Fibroblast of skin of abdomen (primary cell): Measurements from ENCODE around the gene VWA3A. TPM values are rescaled to one million over a fixed set of nuclear protein-coding genes. Genes with fewer than 3 reads are reported as not detected.
"Not testable (repeated sequence)": the region's sequence is repeated elsewhere in the genome, so short reads cannot be mapped to it uniquely, and the experiment has no call there.

Source experiments
- DNase-seq: peaks from one replicate; pipeline ENCODE4 v3.0.0-alpha.2; 2013
- polyA plus RNA-seq, 2 experiments: library from polyadenylated mRNA; unstranded; fragments of 120-200 nt; gene quantifications; one replicate each; pipeline ENCODE4 v1.2.1, GENCODE V29; 2013; ENCODE audit not compliant: insufficient read length in 2 of 2

VWA3A gene
- polyA plus RNA-seq (2013, experiment 1 of 2; ENCODE audit: insufficient read length): not detected
- not detected for polyA plus RNA-seq (2013, experiment 2 of 2; ENCODE audit: insufficient read length)

GRCh38 chr16:22092143-22092933, at the start of gene VWA3A:
TSS of gene VWA3A (plus strand) at chr16:22092541. CDS start at chr16:22092638, 97 bp downstream.
- peak; percentile 44 for DNase-seq

GRCh38 chr16:22043882-22044281, 48.5 kb upstream of the VWA3A start:
- DNase-seq: not testable (repeated sequence)

- not testable (repeated sequence) for DNase-seq
These were observed 46.5 kb upstream of the VWA3A start for GRCh38 chr16:22045888-22046287.

- DNase-seq: no peak
These were observed 41.4 kb upstream of the VWA3A start for GRCh38 chr16:22050963-22051362.

DNA sequence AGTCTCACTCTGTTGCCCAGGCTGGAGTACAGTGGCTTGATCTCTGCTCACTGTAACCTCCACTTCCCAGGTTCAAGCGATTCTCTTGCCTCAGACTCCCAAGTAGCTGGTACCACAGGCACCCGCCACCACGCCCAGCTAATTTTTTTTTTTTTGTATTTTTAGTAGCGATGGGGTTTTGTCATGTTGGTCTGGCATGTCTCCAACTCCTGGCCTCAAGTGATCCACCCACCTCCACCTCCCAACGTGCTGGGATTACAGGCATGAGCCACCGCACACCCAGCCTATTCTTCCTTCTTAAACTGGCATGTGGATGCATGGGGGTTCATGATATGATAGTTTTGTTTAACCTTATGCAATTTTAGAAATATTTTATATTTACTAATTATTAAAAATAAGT, 39.4 kb upstream of the VWA3A start:
- no peak for DNase-seq

GRCh38 chr16:22053921-22054341, 38.4 kb upstream of the VWA3A start:
- no peak for DNase-seq

DNA sequence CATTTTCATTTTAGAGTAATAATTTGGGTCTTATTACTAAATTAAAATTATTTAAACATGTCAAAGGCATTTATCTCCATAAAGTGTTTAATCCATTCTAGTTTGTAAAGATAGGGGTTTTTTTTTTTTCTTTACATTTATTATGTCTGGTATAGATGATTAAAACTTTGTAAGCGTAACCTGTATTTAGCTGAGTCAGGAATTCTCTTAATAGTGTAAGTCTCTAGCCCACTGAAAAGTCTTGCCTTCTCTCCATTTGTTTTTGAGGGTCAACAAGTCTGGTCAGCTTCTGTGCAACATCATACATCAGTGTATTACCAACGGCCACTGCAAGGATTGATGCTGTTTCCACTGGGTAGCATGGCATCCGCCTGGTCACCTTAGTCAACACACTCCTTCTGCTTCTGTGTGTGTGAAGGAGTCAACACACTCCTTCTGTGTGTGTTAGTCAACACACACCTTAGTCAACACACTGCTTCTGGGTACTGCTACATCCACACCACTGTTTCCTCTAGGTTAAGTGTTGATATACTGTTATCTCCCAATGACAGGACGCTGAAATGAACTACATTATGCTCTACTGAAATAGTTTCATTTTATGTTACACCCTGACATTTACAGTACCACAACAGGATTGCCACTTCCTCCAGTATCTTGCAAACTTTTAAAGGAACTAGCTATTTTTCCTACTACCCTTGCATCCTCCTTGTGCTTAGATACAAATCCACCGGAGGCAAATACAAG, 37.3 kb upstream of the VWA3A start:
- no peak for DNase-seq

- DNase-seq: no peak
These were observed 36.5 kb upstream of the VWA3A start for GRCh38 chr16:22055881-22056280.

DNA sequence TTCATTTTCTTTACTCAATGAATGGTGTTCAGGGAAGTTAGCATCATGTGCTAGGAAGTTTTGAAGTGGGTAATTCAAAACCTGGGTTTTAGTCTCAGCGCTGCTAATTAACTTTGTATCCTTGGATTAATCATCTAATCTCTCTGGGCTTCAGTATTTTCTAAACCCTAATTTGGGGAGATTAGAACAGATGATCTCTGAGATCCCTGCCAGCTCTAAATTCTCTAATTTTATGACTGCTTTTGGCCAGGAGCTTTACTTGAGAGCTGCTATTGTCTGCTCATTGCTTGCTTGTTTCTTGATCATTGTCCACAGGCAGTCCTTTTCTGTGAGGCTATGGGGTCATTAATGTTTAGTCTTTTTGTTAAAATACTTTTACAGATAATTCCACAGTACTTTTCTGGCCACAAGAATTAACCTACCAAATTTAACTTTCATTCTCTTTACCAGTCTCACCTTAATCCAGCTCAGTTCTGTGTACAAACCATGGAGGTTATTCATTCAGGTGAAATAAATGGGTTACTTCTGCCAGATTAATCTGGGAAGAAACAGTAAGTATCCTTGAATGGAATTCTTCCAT, 28.4 kb upstream of the VWA3A start:
- no peak for DNase-seq

GRCh38 chr16:22065252-22065651, 27.1 kb upstream of the VWA3A start:
- no peak for DNase-seq

DNA sequence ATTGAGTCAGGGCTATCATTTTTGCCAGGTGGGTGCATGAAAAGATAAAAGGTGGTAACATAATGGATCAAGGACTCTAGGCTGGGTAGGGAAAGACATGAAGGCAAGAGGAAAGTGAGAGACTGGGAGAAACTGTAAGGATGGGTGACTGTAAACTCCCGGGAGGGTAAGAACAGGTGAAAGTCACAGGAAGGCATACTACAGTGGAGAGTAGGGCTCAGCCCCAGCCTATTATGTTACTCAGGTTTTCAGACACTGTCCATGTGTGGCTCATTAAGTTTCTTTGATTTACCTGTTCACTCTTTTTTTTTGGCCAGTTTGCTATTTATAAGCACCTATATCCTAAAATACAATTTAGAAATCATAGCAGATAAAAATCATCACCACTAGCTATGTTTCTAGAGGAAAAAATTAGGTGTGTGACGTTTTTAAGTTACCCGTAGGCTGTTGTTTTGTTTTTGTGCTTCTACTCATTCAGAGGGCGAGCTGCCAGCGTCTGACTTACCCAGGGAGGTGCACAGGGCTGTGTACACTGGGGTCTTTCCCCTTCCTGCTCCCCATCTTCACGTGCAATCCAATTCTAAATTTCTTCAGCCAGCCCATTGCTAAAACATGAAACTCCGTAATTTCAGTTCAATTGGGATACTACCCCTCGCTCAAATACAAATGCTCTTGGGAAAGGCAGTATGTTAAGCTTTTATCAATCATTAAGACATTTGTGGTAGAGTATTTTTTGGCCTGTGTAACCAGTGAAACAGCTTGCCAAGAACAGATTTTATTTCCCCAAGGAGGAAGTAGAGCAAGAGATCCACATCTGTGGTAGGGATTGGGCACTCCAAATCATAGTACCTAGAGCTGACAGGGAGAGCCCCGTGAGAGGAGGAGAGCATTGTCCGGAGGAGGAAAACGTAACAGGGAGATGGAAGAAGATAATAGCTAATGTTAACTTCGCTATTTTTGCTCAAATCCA, 21.7 kb upstream of the VWA3A start:
- DNase-seq: peak; percentile 20

DNA sequence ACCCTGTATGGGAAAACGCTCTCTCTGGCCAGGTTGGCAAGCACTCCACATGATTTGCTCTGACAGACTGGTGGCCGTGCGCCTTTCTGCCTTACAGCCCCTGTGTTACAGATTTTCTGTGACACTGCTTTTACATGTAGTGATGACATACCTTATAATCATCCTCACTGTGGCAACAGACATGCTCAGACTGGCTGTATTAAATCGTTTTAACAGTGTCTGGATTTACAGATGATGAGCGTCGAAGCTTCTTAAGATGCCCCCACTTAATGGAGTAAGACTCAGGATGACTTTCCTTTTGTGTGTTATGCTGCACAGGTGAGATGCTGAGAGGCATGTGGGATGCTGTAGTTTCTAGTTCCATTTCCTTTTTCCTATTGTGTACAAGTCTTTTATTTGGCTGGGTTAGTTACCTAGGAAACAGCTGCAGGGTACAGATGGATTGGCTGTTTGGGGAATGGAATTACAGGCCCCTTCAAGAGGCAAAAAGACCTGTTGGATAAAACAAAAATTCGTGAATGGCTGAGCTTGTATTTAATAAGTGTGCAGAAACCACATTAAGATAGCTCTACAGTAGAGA, 20.9 kb upstream of the VWA3A start:
- no peak for DNase-seq

- no peak for DNase-seq
These were observed 19.0 kb upstream of the VWA3A start for GRCh38 chr16:22073350-22073749.

DNA sequence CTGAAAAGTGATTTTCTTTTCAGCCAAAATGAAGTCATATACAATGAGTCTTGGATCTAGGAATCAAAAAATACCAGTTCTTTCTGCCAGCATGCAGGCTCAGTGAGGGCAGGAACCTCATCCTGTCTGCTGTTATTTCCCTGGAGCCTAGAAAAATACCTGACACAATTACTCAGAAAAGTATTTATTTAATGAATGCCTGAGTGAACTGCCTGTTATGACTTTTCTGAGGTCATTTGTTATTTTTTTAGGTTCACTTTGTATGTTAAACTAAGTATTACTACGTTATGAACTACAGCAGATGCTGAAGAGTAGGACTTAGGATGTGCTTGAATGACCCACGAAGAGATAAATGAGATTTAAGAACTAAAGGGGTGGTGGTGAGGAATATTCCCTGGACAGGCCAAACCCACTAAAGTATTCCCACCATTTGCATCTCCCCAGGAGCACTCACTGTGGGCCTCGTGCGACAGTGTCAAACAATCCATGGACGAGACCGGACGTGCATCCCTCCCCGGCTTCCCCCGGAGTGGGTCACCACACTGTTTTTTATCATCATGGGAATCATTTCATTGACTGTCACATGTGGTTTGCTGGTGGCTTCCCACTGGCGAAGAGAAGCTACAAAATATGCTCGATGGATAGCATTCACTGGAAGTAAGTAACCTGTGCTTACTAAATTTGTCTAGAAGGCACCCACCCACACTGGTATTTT, 17.1 kb upstream of the VWA3A start:
- peak; percentile 6 for DNase-seq

GRCh38 chr16:22075776-22076175, 16.6 kb upstream of the VWA3A start:
- no peak for DNase-seq

GRCh38 chr16:22077700-22078313, 14.5 kb upstream of the VWA3A start:
- peak; percentile 44 for DNase-seq

DNA sequence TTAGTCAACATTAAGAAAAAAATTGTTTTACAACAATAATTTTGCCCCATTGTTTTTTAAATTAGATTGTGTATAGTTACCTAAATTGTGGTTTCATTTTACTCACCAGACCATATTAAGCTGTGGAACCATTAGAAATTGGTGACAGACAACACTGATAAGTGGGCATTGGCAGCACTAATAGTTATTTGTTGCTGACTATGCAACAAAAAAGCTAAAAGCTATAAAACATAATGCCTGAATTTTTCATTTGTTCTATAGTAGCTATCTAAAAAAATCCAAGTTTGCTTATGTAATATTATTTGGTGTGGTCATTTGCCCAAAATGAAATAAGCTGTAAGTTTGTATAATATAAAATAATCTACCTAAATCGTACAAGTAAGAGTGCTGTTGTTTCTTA, 13.7 kb upstream of the VWA3A start:
- DNase-seq: no peak

DNA sequence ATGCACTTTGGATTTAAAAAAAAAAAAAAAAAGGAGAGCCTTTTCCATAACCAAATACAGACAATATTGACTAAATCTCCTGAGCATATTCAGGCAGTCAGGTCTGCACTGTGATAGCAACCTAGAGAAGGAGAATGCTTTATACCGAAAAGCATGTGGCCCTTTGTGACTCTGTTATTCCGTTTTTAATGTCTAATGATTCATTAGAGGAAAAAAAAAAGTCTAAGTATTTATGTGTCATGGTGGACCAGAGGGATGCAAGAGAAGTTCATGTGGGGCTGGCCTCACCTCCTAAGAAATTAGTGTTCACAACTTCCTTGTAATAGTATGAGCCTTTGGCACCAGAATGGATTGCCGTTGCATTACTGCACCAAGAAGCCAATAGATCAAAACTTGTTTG, 11.3 kb upstream of the VWA3A start:
- no peak for DNase-seq

DNA sequence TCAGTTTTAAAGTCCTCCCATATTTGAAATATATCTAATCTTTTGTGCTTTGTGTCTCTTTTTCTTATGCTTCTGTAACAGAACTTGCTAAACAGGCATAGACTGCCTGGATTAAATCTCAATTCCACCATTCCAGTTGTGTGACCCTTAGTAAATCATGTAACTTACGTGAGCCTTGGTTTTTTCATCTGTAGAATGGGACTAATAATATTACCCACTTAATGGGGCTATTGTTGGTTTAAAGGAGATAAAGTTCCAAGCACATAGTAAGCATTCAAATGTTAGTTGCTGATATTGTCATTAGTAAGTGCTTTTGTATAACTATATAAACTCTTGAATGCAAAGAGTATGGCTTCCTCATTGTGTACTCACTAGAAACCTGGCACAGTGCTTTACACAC, 5.9 kb upstream of the VWA3A start:
- no peak for DNase-seq

DNA sequence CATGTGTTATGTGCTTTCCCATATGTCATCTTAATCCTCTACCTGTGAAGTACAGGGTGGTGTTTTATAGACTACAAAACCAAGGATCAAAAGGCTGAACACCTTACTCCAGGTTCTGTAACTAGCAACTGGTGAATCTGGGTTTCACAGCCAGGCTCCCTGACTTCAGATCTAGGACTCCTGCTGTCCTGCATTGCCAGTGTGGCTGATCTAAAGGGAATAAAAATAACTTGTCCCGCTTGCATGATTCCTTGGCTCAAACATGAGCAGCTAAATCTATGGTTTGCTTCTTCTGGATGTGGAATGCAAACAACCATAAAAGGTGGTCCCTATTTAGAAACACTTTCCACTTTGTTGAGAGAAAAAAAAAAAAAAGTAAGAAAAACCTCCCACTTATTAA, 3.7 kb upstream of the VWA3A start:
- DNase-seq: no peak

DNA sequence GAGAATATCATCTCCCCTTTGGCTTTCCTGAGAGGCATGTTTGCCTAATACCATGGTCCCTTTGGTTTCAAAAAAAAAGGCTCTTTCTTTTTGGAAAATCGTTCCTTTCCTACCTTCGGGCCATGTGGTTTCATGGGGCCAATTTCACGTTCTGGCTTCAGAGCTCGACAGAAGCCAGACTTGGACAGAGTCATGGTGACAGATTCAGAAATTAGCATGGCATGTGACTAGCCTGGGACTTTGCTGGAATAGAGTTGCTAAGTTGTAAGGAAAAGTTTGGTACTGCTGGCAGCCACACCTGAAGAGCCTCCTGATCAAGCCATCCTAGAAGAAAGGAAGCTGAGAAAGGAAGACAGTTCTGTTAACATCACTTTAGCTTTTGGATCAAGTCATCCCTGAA, 2.4 kb upstream of the VWA3A start:
- no peak for DNase-seq
